Left lung (tissue), 10 donors: ENCODE results near the gene IGF2. TPM values are rescaled to one million over a fixed set of nuclear protein-coding genes. Genes with fewer than 3 reads are reported as not detected.

ENCODE experiments used
- ATAC-seq: fragments of 200-7000 bp; cut with Tn5 transposase; one replicate; pipeline ENCODE4 v1.9.1; 2020; ENCODE audit warnings: moderate library complexity
- DNase-seq, 4 donors: peaks; one replicate each; pipeline ENCODE4 v3.0.0-alpha.2; 2013 to 2020
- H3K27ac ChIP-seq, 2 donors: fragments of 200-600 bp; sonication (generic) in 1 of 2; one replicate each; pipeline versions ENCODE4 v1.5.0 to v1.8.0; 2020 to 2021
- H3K27me3 ChIP-seq, 2 donors: fragments of 200-600 bp; sonication (generic) in 1 of 2; one replicate each; pipeline versions ENCODE4 v1.5.0 to v1.8.0; 2020 to 2021
- H3K36me3 ChIP-seq, 2 donors: fragments of 200-600 bp; sonication (generic) in 1 of 2; one replicate each; pipeline versions ENCODE4 v1.5.0 to v1.8.0; 2020 to 2021
- H3K4me1 ChIP-seq, 2 donors: fragments of 200-600 bp; one replicate each; pipeline ENCODE4 v1.8.0; 2021
- H3K4me3 ChIP-seq, 2 donors: fragments of 200-600 bp; sonication (generic) in 1 of 2; one replicate each; pipeline versions ENCODE4 v1.5.0 to v1.8.0; 2020 to 2021; ENCODE audit warnings: mild to moderate bottlenecking in 1 of 2
- H3K9me3 ChIP-seq, 2 donors: fragments of 200-600 bp; sonication (generic) in 1 of 2; one replicate each; pipeline versions ENCODE4 v1.5.0 to v1.8.0; 2020 to 2021
- CTCF ChIP-seq, 2 donors: fragments of 200-600 bp; sonication (generic) in 1 of 2; IDR thresholded peaks; one replicate each; pipeline versions ENCODE4 v1.5.0 to v1.8.0; 2021; ENCODE audit warnings: antibody characterized with exemption in 2 of 2
- intact Hi-C, 2 donors: fragments of 100-400 bp; cut with DNase I; formaldehyde crosslinking; loops; one replicate each; pipeline versions ENCODE4 v1.11.2 to v1.14.2; 2022
- polyA plus RNA-seq, 6 donors: library from polyadenylated mRNA; unstranded; fragments of 120-200 nt; gene quantifications; one replicate each; pipeline ENCODE4 v1.2.1, GENCODE V29; 2013; ENCODE audit not compliant: insufficient read length in 6 of 6
- total RNA-seq, 2 donors: library from RNA; stranded (reverse); fragmentation: NEBNext Ultra II Directional; extraction: Animal tissue kit (Norgen Biotek cat#: 25700); gene quantifications; one replicate each; pipeline ENCODE4 v1.2.1, GENCODE V29; 2021
- donor health status: DM: no; HTN: yes; CAD: no.
- donor health status: DM: no; HTN: no; CAD: no.

IGF2 gene
- total and polyA plus RNA-seq, 8 donors, result 12.0 to 118 (median 92.1) TPM

- Histone ChIP-seq H3K36me3 (no peaks in the 10 kb centered on the region), H3K9me3 (no peaks in the 10 kb centered on the region), H3K27me3 (peaks cover 0 to 15% of the 10 kb centered on the region in 2 donors), H3K4me1 (peaks cover 0 to 5% of the 10 kb centered on the region in 2 donors), H3K27ac (no peak overlapping the region), H3K4me3 (no peak overlapping the region)
- no peak for TF ChIP-seq CTCF (IDR thresholded peaks at IDR 0.05)
- intact Hi-C loops, result no loop called here
- ATAC-seq (no peak), DNase-seq (peak in 1 of 4 donors; percentile 49)
Measured at GRCh38 chr11:2104524-2105440, 34.4 kb downstream of the IGF2 start.

- ATAC-seq (no peak), DNase-seq (peak in 1 of 4 donors; percentile 41)
- Histone ChIP-seq H3K27me3 (peaks cover 0 to 7% of the 10 kb centered on the region in 2 donors), H3K27ac (no peak overlapping the region), H3K4me1 (peaks cover 0 to 11% of the 10 kb centered on the region in 2 donors), H3K4me3 (no peak overlapping the region), H3K36me3 (no peaks in the 10 kb centered on the region), H3K9me3 (no peaks in the 10 kb centered on the region)
- no peak for TF ChIP-seq CTCF (IDR thresholded peaks at IDR 0.05)
- intact Hi-C loops, result no loop called here
Measured at GRCh38 chr11:2103668-2104523, 35.3 kb downstream of the IGF2 start.

GRCh38 chr11:2102883-2103213 is 36.3 kb downstream of the IGF2 start:
- intact Hi-C loops, result no loop called here
- no peak for ATAC-seq
- H3K27ac ChIP-seq, result no peak overlapping the region
- no peak for DNase-seq
- no peak for TF ChIP-seq CTCF (IDR thresholded peaks at IDR 0.05)
- no peaks in the 10 kb centered on the region for H3K27me3 ChIP-seq
- no peaks in the 10 kb centered on the region for H3K36me3 ChIP-seq
- no peaks in the 10 kb centered on the region for H3K9me3 ChIP-seq
- no peak overlapping the region for H3K4me3 ChIP-seq
- peaks cover 1 to 15% of the 10 kb centered on the region in 2 donors for H3K4me1 ChIP-seq

GRCh38 chr11:2102132-2102882 is 36.9 kb downstream of the IGF2 start:
- Histone ChIP-seq H3K9me3 (no peaks in the 10 kb centered on the region), H3K36me3 (no peaks in the 10 kb centered on the region), H3K4me1 (peaks cover 7 to 20% of the 10 kb centered on the region in 2 donors), H3K4me3 (no peak overlapping the region), H3K27me3 (no peaks in the 10 kb centered on the region), H3K27ac (no peak overlapping the region)
- TF ChIP-seq CTCF (IDR thresholded peaks at IDR 0.05), result no peak
- ATAC-seq (no peak), DNase-seq (peak in 1 of 4 donors; percentile 47)
- intact Hi-C loops, result no loop called here
